ENCODE data around the gene AQP12A.

DNA sequence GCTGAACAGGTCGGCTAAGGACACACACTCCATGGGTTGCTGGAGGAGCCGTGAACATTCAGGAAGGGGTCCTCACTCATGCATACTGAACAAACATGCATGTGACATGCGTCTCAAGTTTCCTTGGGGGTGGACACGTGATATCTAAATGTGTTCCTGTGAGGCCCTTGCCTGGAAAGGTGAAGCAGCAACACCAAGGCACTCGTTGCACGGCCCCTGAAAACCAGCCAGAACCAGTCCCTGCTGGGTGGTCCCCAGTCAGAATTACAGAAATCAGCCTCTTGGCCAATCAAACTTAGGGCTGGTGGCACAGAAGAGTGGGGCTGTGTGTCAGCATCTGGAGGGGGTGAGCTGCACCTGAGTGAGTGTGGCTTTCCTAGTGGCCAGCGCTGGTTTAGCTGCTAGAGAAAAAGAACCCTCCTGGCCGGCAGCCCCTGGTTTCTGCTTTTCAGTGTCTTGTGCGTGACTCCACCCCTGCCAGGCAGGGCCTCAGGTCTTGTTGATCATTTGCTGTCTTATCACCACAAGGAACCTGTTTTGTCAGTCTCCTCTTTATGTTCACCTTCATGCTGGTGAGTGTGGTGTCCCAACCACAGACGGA, 5.8 kb upstream of the AQP12A start:
- TF ChIP-seq POLR2A (IDR thresholded peaks at IDR 0.05; ENCODE audit: low read length): no peak
- TF ChIP-seq GATA1 (IDR thresholded peaks at IDR 0.05; ENCODE audit: low read depth, low read length): no peak
